ENCODE data around the gene TSACC.
A peak's percentile ranks its signal among the peaks of the same experiment; 100 is the strongest.
"Not testable (repeated sequence)": the region's sequence is repeated elsewhere in the genome, so short reads cannot be mapped to it uniquely, and the experiment has no call there.

The TSACC gene

DNA sequence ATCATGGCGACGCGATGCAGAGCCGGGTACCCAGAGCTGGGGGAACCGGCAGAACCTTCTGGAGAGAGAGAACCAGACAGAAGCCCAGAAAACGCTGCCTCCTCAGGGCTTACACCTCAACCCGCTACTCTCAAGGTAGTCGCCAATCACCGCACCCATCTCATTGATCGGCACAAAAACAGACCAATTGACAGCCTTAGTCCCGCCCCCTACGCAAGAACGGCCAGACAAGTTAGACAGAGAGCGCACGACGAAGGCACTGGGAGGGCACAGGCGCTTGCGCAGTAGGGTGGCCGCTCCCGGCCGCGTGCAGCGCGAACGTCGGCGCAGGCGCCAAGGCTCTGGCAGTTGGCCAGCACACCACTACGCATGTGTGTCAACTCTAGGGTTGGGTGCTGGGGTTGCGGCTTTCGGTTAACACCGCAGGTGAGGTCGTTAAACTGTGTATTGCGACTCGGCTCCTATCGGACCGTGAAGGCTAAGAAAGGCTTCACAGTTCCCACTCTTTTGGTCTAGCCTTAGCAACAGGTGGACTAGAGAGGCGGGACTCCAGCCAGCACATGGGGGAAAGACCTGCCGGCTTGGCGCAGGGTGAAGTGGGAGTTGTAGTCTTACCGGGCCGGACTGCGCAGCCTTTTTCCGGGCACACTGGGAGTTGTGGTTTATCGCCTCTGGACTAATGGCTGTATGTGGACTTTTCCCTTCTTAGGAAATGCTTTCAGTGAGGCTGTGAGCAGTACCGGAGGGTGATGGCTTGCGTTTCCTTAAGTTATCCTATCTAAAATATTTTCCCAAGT lies at the start of gene TSACC, which contains the start of gene CCT3:
Gene TSACC (plus strand): TSS at position 347 of the 797 bp plus-strand sequence. CDS start 1,232 bp downstream, outside the sequence.
Gene CCT3 (minus strand): TSS at position 113 of the 797 bp plus-strand sequence. CDS start 108 bp downstream, at position 5.
- peak; percentile 97 for DNase-seq (ENCODE audit: low read depth, low spot score)

DNA sequence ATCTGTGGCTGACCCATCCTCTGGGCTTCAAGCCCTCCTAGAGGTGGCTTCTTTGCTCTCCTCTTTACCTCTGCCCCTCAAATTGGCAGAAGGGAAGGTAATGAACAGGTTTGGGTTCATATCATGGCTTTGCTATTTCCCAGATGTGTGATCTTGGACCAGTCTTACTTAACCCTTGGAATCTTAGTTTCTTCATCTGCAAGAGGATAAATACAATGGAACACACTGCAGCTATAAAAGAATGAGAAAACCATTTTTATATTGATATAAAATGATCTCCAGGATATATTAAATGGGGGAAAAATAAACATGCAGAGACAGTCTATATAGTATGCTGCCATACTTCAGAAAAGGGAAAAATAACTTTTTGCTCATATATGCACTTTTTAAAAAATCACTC lies 48.5 kb upstream of the TSACC start:
- no peak for DNase-seq (ENCODE audit: low read depth, low spot score)

DNA sequence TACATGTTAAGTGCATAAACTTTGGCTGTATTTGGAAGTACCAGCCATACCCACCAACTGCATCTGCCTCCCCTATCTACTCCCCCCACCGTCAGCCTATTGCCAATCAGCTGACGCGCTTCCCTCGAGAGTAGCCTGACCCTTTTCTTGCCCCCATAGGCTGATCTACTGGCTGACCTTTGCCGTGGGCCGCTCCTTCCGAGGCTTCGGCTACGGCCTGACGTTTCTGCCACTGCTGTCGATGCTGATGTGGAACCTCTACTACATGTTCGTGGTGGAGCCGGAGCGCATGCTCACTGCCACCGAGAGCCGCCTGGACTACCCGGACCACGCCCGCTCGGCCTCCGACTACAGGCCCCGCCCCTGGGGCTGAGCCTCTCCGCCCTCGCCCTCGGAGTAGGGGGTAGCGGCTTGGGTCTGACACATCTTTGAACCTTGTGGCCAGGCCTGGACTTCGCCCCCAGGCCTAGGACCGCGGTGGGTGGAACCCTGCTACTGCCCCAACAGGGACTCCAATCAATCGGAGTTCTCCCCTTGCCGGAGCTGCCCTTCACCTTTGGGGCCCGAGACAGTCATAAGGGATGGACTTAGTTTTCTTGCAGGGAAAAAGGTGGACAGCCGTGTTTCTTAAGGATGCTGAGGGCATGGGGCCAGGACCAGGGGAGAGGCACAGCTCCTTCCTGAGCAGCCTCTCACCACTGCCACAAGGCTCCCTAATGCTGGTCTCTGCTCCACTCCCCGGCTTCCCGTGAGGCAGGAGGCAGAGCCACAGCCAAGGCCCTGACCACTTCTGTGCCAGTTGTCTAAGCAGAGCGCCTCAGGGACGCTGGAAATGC lies 46.9 kb upstream of the TSACC start:
- DNase-seq (ENCODE audit: low read depth, low spot score): no peak

DNA sequence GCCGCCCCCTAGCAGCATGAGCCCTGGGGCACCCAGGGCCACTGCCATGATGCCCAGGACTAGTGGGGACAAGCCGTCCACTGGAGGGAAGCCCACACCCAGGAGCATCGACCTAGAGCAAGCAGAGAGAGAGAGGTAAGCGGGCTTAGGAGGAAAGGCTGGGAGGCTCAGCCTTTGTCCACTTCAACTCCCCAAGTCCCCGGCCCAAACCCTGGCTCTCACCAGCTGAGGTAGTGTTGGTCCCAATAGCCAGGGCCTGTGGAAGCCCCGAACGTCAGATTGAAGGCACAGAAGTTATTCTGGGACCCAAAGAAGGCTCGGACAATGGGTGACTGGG lies 45.3 kb upstream of the TSACC start:
- DNase-seq (ENCODE audit: low read depth, low spot score): no peak

DNA sequence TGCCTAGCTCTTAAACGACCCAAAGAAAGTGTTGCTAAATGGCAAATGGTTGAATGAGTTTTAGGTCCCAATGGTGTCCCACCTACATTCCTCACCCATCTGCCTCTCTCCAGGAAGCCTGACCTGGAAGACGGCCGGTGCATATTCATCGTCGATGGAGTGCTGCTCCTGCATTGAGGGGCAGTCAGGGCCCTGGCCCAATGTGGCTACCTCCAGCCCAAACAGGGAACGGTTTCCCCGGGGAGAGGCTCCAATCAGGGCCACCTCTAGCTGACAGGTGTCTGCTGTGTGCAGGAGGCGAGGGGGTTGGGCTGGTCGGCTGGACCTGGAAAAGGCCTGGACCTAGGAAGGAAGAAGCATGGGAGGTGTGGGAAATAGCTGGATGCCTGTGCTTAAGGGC lies 44.4 kb upstream of the TSACC start:
- no peak for DNase-seq (ENCODE audit: low read depth, low spot score)

DNA sequence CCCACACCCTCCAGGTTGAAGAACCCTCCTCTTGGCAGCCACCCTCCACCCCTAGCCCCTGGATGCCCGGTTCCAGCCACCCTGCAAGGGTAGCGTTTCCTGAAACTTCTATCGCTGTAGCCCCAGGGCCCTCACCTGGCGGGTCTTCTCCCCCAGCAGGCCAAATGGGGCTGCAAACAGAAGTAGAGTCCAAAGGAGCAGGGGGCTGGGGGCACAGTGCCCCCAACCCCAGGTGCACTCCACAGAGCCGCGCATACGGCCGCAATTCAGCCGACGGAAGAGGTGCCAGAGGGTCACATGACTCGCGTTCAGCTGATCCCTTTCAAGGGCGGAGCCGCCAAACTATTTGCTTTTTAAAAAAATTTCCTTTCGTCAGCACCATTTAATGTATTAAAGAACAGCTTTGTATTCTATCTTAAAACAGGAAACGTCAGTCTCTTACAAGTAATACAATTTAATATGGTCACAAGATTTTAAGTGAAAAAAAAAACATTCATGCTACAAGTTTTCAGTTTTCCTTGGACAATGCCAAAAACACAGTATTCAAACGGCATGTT lies 42.9 kb upstream of the TSACC start, which contains the start of gene GLMP:
Gene GLMP (minus strand): TSS at position 289 of the 557 bp plus-strand sequence. CDS start 34 bp downstream, at position 255.
- DNase-seq (ENCODE audit: low read depth, low spot score): no peak

DNA sequence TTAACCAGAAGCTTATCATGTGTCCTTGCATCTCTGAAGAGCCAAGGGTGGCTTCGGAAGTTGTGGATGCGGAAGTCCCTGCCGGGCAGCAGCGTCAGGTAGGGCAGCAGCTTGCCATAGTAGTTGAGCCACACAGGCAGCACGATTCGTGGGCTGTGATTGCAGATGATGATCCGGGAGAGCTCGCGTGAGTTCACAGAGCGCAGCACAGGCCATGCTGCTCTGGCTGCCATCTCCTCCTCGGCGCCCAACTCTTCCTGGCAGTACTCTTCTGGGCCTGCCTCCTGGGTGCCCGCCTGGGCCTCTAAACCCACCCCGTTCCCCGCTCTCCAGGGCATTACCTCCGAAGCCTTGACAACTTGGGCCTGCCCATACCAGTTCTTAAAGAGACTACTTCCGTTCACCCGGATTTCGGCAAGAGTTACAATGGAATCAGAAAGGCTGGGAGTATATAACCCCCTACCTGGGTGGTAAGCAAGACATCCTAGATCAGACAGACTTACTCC lies 39.4 kb upstream of the TSACC start, which contains the start of gene VHLL:
Gene VHLL (minus strand): TSS at position 456 of the 506 bp plus-strand sequence. CDS start 118 bp downstream, at position 338.
- DNase-seq (ENCODE audit: low read depth, low spot score): no peak

DNA sequence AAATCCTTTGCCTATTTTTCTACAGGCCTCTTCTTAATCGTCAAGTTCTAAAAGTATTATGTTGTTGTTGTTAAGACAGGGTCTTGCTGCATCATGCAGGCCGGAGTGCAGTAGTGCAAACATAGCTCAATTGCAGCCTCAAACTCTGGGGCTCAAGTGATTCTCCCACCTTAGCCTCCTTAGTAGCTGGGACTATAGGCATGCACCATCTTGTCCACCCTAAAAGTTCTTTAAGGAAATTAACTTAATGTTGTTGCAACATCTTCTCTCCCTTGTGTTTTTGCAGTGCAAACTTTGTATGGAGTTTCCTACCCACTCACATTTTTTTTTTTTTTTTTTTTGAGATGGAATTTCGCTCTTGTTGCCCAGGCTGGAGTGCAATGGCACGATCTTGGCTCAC lies 35.1 kb upstream of the TSACC start:
- no peak for DNase-seq (ENCODE audit: low read depth, low spot score)

DNA sequence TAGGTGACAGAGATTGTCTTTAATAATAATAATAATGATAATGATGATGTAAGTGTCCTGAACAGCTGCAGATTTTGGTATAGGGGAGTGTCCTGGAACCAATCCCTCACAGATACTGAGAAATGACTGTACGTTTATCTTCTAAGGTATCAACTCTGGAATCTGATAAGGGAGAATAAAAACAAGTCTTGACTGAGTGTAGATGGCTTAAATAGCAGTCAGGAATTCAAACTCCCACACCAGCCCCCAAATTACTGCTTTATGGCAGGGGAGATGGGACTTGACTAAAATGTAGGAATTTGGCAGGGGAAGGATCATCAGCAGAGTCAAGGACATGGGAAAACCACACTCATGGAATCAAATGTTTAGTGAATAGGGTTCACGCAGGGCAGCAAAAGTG lies 33.1 kb upstream of the TSACC start:
- DNase-seq (ENCODE audit: low read depth, low spot score): no peak

DNA sequence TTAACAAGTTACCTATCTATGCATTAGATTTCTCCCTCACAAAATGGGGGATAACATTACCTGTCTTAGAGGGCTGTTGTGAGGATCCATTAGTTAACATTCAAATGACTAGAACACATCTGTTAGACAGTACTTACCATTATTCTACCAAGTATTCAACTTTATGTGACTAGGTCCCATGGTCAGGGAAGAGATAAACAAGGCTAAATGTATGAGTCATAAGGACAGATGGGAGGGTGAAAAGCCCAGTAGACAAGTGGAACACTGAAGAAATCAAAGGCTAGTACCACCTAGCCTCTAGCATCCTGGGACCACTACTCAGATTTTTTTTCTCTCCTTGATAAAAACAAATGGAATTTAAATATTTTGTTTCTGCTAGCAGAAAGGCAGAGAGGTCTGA lies 30.2 kb upstream of the TSACC start:
- no peak for DNase-seq (ENCODE audit: low read depth, low spot score)

DNA sequence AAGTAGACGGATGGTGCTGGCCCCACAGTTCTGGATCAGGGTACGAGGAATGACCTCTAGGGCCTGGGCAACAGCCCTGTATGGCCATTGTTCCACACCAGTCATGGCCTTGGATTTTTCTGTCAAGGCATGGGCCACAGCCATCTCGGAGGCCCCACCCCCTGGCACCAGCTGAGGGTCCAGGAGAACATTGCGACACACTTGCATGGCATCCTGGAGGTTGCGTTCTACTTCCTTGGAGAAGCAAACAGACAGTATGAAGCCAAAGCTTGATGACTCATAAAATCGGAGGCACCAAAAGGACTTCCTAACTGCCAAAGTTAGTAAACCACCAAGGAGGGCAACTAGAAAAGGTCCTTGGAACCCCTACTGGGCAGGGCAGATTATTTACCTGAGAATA lies 27.4 kb upstream of the TSACC start:
- no peak for DNase-seq (ENCODE audit: low read depth, low spot score)

DNA sequence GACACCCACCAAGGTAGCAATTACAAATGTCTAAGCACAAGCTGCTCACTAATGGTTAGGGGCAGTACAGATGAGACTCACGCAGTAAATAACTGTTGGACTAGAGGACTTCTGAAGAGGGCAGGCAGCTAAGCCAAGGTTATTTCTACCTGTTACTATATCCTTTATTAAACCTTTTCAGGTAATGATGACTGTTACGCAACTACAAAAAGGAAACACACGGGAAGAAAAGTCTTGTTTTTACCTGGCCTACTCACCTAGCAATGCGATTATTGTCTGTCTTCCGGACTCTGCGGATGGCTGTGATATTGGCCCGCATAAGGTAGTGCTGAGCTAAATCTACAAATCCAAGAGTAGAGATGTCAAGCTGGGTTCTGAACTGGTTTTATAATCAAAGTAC lies 21.4 kb upstream of the TSACC start:
- DNase-seq (ENCODE audit: low read depth, low spot score): no peak

DNA sequence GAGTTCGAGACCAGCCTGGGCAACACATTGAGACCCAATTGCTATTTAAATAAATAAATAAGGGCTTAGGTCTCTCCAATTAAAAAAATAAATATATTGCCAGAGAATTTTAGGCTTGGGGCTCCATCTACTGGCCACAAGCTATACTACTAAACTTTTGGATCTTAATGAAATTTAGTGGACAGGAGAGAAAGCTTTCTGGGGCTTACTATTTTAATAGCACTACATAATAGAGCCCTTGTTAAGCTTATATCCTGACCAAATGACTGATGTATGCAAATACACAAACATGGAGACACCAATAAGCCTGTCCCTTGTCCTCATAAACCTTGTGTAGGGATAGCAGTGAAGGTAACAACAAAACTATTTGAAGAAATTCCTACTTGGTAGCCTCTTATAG lies 18.7 kb upstream of the TSACC start:
- DNase-seq (ENCODE audit: low read depth, low spot score): no peak

DNA sequence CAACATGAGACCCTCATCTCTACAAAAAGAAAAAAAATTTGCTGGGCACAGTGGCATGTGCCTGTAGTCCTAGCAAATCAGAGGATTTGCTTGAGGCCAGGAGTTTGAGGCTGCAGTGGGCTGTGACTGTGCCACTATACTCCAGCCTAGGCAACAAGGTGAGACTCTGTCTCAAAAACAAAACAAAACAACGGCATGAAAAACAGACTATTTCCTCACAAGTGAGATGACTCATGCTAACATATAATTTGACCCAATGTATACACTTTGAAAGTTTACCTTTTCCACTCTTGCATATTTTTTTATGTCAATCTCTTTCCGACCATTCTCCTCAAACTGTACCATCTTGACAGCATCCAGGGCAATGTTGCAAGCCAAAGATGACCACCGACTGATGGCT lies 17.8 kb upstream of the TSACC start:
- no peak for DNase-seq (ENCODE audit: low read depth, low spot score)

DNA sequence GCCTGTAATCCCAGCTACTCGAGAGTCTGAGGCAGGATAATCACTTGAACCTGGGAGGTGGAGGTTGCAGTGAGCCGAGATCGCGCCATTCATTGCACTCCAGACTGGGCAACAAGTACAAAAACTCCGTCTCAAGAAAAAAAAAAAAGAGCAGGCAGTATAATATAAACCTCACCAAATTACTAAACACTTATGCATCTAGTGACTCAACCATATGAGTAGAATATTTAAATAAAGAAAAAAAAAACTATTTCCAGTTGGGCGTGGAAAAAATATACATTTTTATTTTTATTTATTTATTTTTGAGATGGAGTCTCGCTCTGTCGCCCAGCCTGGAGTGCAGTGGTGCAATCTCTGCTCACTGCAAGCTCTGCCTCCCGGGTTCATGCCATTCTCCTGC lies 15.1 kb upstream of the TSACC start:
- not testable (repeated sequence) for DNase-seq (ENCODE audit: low read depth, low spot score)

DNA sequence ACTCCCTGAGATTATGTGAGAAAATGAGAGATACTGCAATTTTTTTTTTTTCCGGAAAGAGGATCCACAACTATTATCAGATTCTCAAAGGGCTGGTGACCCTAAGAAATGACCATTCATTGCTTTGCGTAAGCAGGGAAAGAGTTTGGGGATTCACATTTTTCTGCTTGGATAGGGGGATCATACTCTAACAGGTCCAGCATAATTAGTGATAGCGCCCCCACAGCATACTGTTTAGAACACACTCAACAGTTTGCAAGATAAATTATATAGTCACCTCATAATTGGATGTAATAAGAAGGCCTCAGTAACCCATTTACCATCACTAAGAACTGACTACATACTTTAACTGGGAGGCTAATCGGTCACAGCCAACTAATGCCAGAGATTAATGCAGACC lies 2.1 kb upstream of the TSACC start:
- no peak for DNase-seq (ENCODE audit: low read depth, low spot score)

DNA sequence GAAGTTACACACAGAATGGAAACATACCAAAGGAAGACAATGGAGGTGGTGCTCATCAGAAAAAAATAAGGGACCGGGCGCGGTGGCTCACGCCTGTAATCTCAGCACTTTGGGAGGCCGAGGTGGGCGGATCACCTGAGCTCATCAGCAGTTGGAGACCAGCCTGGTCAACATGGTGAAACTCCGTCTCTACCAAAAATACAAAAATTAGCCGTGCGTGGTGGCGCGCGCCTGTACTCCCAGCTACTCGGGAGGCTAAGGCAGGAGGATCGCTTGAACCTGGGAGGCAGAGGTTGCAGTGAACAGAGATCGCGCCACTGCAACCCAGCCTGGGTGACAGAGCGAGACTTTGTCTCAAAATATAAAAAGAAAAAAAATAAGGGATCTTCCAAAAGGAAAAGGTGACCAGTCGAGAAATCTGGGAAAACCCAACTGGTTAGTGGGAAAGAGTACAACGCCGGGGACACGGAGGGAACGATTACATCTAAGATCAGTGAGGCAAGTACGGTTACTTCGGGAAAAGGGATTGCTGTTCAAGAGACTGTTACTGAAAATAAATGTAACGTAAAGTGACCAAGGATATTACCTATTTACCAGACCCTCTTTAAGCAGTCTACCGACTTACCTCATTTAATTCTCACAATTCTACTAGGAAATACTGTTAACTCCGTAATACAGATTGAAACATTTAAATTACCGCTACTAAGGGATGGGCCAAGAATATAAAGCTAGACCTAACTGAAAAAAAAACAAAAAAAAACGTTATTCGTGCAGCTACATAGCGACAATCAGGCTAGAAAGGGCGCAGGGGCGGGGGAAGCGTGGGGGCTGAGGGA lies 1.1 kb upstream of the TSACC start:
- DNase-seq (ENCODE audit: low read depth, low spot score): no peak

DNA sequence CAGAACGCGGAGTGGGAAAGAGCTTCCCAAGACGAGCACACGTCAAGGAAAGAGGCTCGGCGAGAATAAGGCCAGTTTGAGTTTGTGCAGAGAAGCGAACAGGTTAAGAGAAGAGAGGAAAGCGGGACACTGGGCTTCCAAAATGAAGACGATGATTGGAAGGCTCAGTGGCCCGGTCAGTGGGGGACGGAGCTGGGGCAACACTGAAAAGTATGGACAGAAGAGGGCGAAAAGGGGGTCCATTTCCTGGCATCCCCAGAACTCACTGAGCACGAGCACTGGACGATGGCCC lies 492 bp upstream of the TSACC start:
- no peak for DNase-seq (ENCODE audit: low read depth, low spot score)

DNA sequence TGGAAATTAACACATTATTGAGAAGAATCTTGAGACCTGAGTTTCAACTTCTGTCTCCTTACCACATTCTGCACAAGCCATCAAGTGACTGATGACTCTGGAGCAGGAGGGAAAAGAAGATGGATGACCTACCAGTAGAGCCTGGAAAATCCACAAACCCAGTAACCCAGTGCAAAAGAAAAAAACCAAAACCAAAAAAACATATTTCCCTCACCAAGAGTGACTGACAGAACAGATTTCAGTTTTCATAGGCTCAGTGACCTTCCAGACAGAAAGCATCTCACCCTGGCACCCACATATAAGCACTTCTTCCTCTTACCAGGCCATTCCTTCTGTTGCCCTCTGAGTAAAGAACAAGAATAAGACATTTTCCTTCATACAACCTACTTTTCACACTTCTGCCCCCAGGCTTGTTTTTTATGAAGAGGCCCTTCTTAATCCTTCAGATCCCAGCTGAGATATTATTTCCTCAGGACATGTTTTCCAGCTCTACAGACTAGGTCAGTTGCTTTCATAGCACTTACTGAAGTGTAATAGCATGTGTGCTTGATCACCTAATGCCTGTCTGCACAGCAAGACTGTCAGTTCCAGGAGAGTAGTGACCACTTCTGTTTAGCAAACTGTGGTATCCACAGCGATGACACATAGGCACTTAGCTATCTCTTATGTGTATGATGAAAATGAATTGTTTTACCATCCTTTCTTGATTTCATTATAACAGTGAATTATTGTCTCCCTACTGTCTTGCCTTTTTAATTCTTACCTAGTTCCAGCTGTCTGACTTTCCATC lies 4.0 kb downstream of the TSACC start:
- DNase-seq (ENCODE audit: low read depth, low spot score): no peak

DNA sequence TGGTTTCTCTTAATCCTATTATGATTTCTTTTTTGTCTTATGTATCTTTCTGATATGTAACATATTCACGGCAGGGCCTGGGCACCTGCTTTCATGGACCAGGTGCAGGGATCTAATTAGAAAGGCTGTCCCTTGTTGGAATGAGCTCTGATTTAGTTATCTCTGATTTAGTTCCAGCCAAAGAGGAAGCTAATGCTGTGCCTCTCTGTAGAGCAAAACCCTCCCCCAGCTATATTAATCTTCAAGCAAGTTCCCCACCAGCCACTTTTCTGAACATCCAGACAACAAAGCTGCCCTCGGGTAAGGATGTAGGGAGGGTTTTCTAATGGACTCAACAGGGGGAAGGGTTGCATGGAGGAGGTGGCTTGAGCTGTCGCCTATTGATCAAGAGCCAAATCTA lies 6.1 kb downstream of the TSACC start:
- no peak for DNase-seq (ENCODE audit: low read depth, low spot score)

DNA sequence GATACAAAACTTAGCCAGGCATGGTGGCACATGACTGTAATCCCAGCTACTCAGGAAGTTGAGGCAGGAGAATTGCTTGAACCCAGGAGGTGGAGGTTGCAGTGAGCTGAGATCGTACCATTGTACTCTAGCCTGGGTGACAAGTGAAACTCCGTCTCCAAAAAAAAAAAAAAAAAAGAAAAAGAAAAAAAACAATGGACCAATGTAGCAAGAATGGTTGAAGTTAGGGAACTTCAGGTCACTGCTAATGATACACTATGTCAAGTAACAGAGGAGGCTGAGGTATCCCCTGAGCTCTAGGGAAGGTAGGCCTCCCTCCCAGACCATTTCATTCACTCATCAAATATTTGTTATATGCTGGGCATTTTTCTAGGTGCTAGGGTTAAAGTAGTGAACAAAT lies 7.7 kb downstream of the TSACC start:
- DNase-seq (ENCODE audit: low read depth, low spot score): not testable (repeated sequence)

Data from activated naive CD8-positive, alpha-beta T cell treated with anti-CD3 and anti-CD28 coated beads, Interleukin-2, amount 50 U/mL, for 16 hours (primary cell).